Amniotic epithelial cell (primary cell): ENCODE results near the gene CYLC1.

Source experiments
- DNase-seq: peaks from one replicate; pipeline ENCODE4 v3.0.0-alpha.2; 2010; ENCODE audit warnings: low read depth

The CYLC1 gene

GRCh38 chrX:83860846-83861245 is at the start of gene CYLC1:
Gene CYLC1, plus strand, starts transcription at chrX:83861146. Its CDS starts 37 bp downstream, at chrX:83861183.
- DNase-seq: no peak

DNA sequence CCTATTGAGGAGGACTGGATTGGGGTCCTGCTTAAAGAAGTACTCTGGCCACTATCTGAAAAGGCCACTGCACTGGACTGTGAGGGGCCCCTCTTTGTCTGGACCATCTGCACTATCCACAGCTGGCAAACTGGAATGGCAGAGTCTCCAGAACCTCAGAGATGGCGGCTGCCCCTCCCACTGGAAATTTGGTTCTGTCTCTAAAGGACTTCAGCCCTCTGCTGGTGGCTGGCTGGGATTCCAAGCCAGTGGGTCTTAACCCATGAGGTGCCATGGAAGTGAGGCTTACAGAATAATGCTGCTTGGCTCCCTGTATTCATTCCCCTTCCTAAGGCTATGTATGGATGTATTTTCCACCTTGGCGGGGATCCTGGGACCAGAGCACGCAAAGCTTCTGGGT is 41.6 kb upstream of the CYLC1 start:
- no peak for DNase-seq

- DNase-seq: no peak
Measured at GRCh38 chrX:83829874-83830273, 31.1 kb upstream of the CYLC1 start.

DNA sequence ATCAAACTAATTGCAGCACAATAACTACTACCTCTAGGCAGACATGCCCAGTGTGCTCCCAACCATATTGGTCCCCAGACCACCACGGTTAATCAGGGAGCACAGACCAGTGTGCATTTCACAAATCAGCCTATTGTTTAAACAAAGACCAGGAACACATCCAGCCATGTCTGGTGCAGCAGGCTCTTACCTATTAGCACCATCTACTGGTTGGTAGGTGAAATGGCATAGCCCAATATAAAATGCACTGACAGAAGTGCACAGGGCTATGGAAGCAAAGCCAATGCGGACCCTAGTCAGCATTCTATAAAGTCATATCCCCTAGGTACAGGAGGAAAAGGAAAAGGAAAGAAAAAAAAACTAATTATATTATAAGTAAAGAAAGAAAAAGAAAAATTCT is 15.5 kb upstream of the CYLC1 start:
- DNase-seq: peak; percentile 10

DNA sequence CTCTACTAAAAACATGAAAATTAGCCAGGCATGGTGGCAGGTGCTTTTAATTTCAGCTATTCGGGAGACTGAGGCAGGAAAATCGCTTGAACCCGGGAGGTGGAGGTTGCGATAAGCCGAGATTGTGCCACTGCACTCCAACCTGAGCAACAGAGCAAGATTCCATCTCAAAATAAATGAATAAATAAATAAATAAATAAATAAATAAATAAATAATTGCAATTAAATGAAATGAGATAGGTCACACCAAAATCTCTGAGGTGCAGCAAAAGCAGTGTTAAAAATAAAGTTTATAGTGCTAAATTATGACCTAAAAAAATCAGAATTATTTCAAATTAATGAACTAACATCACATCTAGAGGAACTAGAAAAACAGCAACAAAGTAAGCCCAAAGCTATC is 13.6 kb upstream of the CYLC1 start:
- DNase-seq: no peak

GRCh38 chrX:83888585-83888984 is 27.6 kb downstream of the CYLC1 start:
- no peak for DNase-seq

DNA sequence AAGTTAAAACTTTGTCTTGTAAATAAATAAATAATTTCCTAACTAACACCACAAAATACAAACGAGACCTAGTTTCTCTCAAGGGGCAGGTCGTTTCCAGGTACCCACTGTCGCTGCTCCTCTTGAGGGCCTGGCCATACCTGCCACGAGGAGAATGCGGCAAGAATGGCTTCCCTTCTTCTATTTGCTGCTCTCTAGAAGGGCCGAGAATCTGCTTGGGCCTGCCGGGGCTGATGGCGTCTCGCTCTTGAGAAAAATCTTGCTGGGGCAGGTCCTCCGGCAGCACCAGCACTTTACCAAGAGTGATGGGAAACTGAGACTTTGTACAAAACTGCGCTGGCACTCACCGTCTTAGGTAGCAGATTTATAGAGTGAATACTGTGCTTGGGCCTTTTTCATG is 31.5 kb downstream of the CYLC1 start:
- no peak for DNase-seq

GRCh38 chrX:83906921-83907320 is 46.0 kb downstream of the CYLC1 start:
- DNase-seq: no peak

DNA sequence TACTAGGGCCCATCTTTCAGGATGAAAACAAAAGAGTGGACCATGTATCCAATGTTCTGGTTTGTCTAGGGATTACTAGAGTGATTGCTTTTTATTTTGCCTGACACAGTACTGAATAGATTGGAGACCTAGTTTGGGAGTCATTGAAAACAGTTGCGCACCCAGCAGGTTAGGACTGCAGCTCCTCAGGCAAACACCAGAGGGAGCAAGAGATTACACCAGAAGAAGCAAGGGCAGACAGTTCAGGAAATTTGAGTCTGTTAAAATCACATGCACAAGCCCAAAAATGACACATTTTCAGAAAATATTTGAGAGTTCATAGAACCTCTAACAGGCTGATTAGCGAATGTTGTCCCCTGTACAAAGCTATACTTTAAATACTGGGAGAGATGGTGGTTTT is 55.6 kb downstream of the CYLC1 start:
- peak; percentile 3 for DNase-seq

DNA sequence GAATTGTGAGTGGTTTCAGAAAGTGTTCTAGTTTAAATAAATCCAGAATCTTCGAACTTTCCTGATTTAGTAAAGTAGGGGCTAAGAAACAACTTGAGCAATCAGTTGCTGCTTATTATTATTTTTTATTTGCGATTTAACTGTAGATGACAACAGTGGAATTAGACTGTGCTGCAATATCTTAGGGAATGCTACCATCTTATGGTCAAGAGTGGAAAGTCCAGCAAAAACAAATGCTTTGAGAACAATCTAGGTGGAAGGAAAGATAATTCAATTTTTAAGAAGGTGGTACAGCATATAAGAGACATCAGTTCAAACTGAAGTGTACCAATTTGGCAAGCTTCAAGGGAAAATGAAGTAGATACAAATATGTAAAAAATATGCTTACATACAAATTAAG is 73.3 kb downstream of the CYLC1 start:
- DNase-seq: no peak
